DOHH2 (cell line): ENCODE measurements around the gene DACH1.

Source experiments
- H3F3A ChIP-seq: fragments of 200-600 bp; sonication (generic), shearing (Covaris generic); 2 replicates; pipeline ENCODE4 v1.6.0; 2016; ENCODE audit warnings: antibody characterized with exemption, mild to moderate bottlenecking; ENCODE audit not compliant: control insufficient read depth, insufficient read depth
- H3K27ac ChIP-seq: fragments of 200-600 bp; sonication (generic); 2 replicates; pipeline ENCODE4 v1.5.1; 2014; ENCODE audit warnings: low read depth, mild to moderate bottlenecking, low read length, moderate library complexity
- H3K27me3 ChIP-seq: fragments of 200-600 bp; sonication (generic); 2 replicates; pipeline ENCODE4 v1.6.1; 2014; ENCODE audit warnings: mild to moderate bottlenecking, low read length, mixed read lengths; ENCODE audit not compliant: control insufficient read depth
- H3K36me3 ChIP-seq: fragments of 200-600 bp; sonication (generic); 2 replicates; pipeline ENCODE4 v1.6.1; 2014; ENCODE audit warnings: mild to moderate bottlenecking, low read length, moderate library complexity, mixed read lengths; ENCODE audit not compliant: control insufficient read depth
- H3K4me1 ChIP-seq: fragments of 200-600 bp; sonication (generic); 2 replicates; pipeline ENCODE4 v1.6.1; 2014; ENCODE audit warnings: mild to moderate bottlenecking, low read length, mixed read lengths; ENCODE audit not compliant: control insufficient read depth
- H3K4me2 ChIP-seq: fragments of 200-600 bp; sonication (generic); 2 replicates; pipeline ENCODE4 v1.6.0; 2014; ENCODE audit warnings: mild to moderate bottlenecking, low read length, moderate library complexity
- H3K4me3 ChIP-seq: fragments of 200-600 bp; sonication (generic); 2 replicates; pipeline ENCODE4 v1.5.1; 2014; ENCODE audit warnings: mild to moderate bottlenecking, low read length, mixed read lengths
- H3K79me2 ChIP-seq: fragments of 200-600 bp; sonication (generic); 2 replicates; pipeline ENCODE4 v1.6.1; 2014; ENCODE audit warnings: mild to moderate bottlenecking, low read length, mixed read lengths; ENCODE audit not compliant: control insufficient read depth
- H3K9me2 ChIP-seq: fragments of 200-600 bp; sonication (generic); replicated peaks from 2 replicates; pipeline ENCODE4 v1.6.1; 2014; ENCODE audit warnings: mild to moderate bottlenecking, low read length, mixed read lengths; ENCODE audit not compliant: control insufficient read depth
- H3K9me3 ChIP-seq: fragments of 200-600 bp; sonication (generic); 2 replicates; pipeline ENCODE4 v1.6.1; 2014; ENCODE audit warnings: antibody characterized with exemption, low read length, mixed read lengths; ENCODE audit not compliant: control insufficient read depth, insufficient read depth
- H4K20me1 ChIP-seq: fragments of 200-600 bp; sonication (generic); 2 replicates; pipeline ENCODE4 v1.6.0; 2014; ENCODE audit warnings: low read depth, mild to moderate bottlenecking, antibody characterized with exemption, low read length, moderate library complexity; ENCODE audit not compliant: control insufficient read depth, insufficient read depth
- CTCF ChIP-seq: fragments of 200-600 bp; sonication (generic); IDR thresholded peaks from one replicate; pipeline ENCODE4 v1.5.1; 2014; ENCODE audit warnings: antibody characterized with exemption, mild to moderate bottlenecking, low read depth, low read length; ENCODE audit not compliant: poor library complexity, severe bottlenecking
- EZH2phosphoT487 ChIP-seq: fragments of 200-600 bp; sonication (generic); IDR thresholded peaks from 2 replicates; pipeline ENCODE4 v1.6.1; 2017; ENCODE audit warnings: borderline replicate concordance, mild to moderate bottlenecking, antibody characterized with exemption, low read length, moderate library complexity, mixed read lengths

The DACH1 gene

DNA sequence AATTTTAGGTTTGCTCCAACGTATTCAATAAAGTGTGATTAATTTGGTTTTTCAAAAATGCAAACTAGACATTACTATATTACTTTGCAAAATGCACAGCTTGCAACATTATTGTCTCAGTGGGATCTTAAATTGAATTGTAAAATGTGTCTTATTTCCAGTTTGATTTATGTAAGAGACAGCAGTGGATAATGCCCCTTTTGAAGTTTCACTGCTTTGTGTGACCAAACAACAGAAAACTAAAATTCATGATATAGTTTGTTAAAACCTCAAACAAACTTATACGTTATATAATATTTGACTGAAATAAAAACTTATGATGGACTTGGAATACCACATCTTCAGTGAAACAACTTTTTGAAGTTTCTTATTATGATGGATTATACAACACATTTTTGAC is 279.8 kb downstream of the DACH1 start:
- Histone ChIP-seq H3K4me3 (no peak overlapping the region), H3K4me1 (no peaks in the 10 kb centered on the region), H3K36me3 (no peaks in the 10 kb centered on the region), H3K27ac (no peak overlapping the region), H3K4me2 (no peak overlapping the region), H4K20me1 (no peaks in the 10 kb centered on the region), H3K9me2 (no peaks in the 10 kb centered on the region), H3K79me2 (no peaks in the 10 kb centered on the region), H3F3A (no peaks in the 10 kb centered on the region), H3K9me3 (no peaks in the 10 kb centered on the region), H3K27me3 (no peaks in the 10 kb centered on the region)
- no peak for TF ChIP-seq EZH2phosphoT487
- TF ChIP-seq CTCF: no peak

DNA sequence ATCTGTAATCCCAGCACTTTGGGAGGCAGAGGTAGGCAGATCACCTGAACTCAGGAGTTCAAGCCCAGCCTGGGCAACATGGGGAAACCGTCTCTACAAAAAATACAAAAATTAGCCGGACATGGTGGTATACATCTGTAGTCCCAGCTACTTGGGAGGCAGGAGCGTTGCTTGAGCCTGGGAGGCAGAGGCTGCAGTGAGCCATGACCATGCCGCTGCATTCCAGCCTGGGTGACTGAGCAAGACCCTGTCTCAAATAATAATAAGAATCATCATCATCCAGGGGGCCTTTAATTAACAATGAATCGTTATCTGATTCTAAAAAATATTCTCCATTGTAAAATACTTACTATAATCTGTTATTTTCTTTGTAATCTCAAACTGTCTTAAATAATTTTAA is 283.4 kb downstream of the DACH1 start:
- no peaks in the 10 kb centered on the region for H4K20me1 ChIP-seq
- H3K9me3 ChIP-seq: no peaks in the 10 kb centered on the region
- H3K27me3 ChIP-seq: no peaks in the 10 kb centered on the region
- H3F3A ChIP-seq: no peaks in the 10 kb centered on the region
- TF ChIP-seq EZH2phosphoT487 (no peak), CTCF (no peak)
- no peaks in the 10 kb centered on the region for H3K4me1 ChIP-seq
- no peak overlapping the region for H3K27ac ChIP-seq
- no peaks in the 10 kb centered on the region for H3K79me2 ChIP-seq
- H3K4me3 ChIP-seq: no peak overlapping the region
- no peak overlapping the region for H3K4me2 ChIP-seq
- H3K9me2 ChIP-seq: no peaks in the 10 kb centered on the region
- no peaks in the 10 kb centered on the region for H3K36me3 ChIP-seq

GRCh38 chr13:71580614-71581013 is 286.4 kb downstream of the DACH1 start:
- Histone ChIP-seq H3K4me2 (no peak overlapping the region), H3K27ac (no peak overlapping the region), H4K20me1 (no peaks in the 10 kb centered on the region), H3K9me3 (no peaks in the 10 kb centered on the region), H3K4me1 (no peaks in the 10 kb centered on the region), H3K79me2 (no peaks in the 10 kb centered on the region), H3F3A (no peaks in the 10 kb centered on the region), H3K9me2 (no peaks in the 10 kb centered on the region), H3K36me3 (no peaks in the 10 kb centered on the region), H3K27me3 (no peaks in the 10 kb centered on the region), H3K4me3 (no peak overlapping the region)
- TF ChIP-seq EZH2phosphoT487 (no peak), CTCF (no peak)

- no peaks in the 10 kb centered on the region for H3K9me2 ChIP-seq
- TF ChIP-seq CTCF (no peak), EZH2phosphoT487 (no peak)
- no peak overlapping the region for H3K4me3 ChIP-seq
- H3K4me2 ChIP-seq: no peak overlapping the region
- H4K20me1 ChIP-seq: no peaks in the 10 kb centered on the region
- no peaks in the 10 kb centered on the region for H3K79me2 ChIP-seq
- no peak overlapping the region for H3K27ac ChIP-seq
- no peaks in the 10 kb centered on the region for H3K27me3 ChIP-seq
- no peaks in the 10 kb centered on the region for H3K9me3 ChIP-seq
- H3K36me3 ChIP-seq: no peaks in the 10 kb centered on the region
- no peaks in the 10 kb centered on the region for H3F3A ChIP-seq
- H3K4me1 ChIP-seq: no peaks in the 10 kb centered on the region
Measured at GRCh38 chr13:71578048-71578447, 289.0 kb downstream of the DACH1 start.
